Skeletal muscle tissue (tissue), 4 donors: ENCODE data around the gene EPHB1. TPM values are rescaled to one million over a fixed set of nuclear protein-coding genes. Genes with fewer than 3 reads are reported as not detected.
A peak's percentile ranks its signal among the peaks of the same experiment; 100 is the strongest.

Experiments used
- H3K27ac ChIP-seq: one replicate; pipeline ENCODE4 v1.7.0; 2013; ENCODE audit warnings: mild to moderate bottlenecking, low read depth, low read length, inconsistent platforms
- H3K27me3 ChIP-seq, 3 donors: one replicate each; pipeline ENCODE4 v1.7.0; 2013; ENCODE audit warnings: low read length in 3 of 3; ENCODE audit not compliant: control insufficient read depth in 3 of 3, insufficient read depth in 3 of 3
- H3K36me3 ChIP-seq, 3 donors: one replicate each; pipeline ENCODE4 v1.7.0; 2013; ENCODE audit warnings: low read length in 3 of 3; ENCODE audit not compliant: control insufficient read depth in 3 of 3, insufficient read depth in 3 of 3
- H3K4me1 ChIP-seq, 3 donors: one replicate each; pipeline ENCODE4 v1.7.0; 2013; ENCODE audit warnings: low read length in 3 of 3, mild to moderate bottlenecking in 3 of 3; ENCODE audit not compliant: control insufficient read depth in 3 of 3, insufficient read depth in 3 of 3
- H3K4me3 ChIP-seq, 3 donors: one replicate each; pipeline ENCODE4 v1.7.0; 2013; ENCODE audit warnings: low read length in 3 of 3
- H3K9ac ChIP-seq, 3 donors: one replicate each; pipeline ENCODE4 v1.7.0; 2013; ENCODE audit warnings: low read length in 3 of 3, mild to moderate bottlenecking in 3 of 3, moderate library complexity in 2 of 3, low read depth in 1 of 3
- H3K9me3 ChIP-seq, 3 donors: one replicate each; pipeline ENCODE4 v1.7.0; 2013; ENCODE audit warnings: low read length in 3 of 3; ENCODE audit not compliant: control insufficient read depth in 3 of 3
- total RNA-seq: library from RNA; depleted of rRNA; stranded (reverse); fragments of >200 nt; gene quantifications from one replicate; pipeline ENCODE4 v1.2.3, GENCODE V29; 2014
- donor health status: Osteomylitis.

EPHB1 gene
- total RNA-seq, 1 donor from 2014 or later, result 5.7 TPM

DNA sequence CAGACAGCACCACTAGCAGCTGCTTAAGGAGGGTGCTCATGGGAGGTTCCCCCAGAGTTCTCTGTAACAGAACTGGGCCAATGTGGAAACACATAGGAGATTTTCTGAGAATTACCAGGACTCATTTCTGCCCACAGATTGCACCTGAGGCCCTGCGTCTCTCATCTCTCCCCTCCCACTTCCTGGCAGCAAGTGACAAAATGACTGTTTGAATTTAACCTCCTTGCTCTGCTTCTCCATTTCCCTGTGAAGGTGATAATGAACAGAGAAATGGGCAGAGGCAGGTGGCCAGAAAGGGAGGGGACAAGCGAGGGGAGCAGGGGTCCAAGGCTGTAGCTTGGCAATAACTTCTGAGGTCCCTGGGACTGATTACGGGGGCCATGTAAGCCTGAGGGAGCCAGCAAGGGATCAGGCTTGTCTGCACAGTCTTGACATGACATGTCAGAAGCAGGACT, 8.0 kb downstream of the EPHB1 start:
- H3K4me1 ChIP-seq, result peaks cover 20 to 68% (median 28%) of the 10 kb centered on the region in 3 donors
- peaks cover 0 to 3% (median 0%) of the 10 kb centered on the region in 3 donors for H3K27me3 ChIP-seq
- H3K9ac ChIP-seq, result no peak overlapping the region
- no peaks in the 10 kb centered on the region for H3K36me3 ChIP-seq
- no peak overlapping the region for H3K27ac ChIP-seq
- H3K4me3 ChIP-seq, result no peak overlapping the region
- no peaks in the 10 kb centered on the region for H3K9me3 ChIP-seq

GRCh38 chr3:134803652-134804051, 8.6 kb downstream of the EPHB1 start:
- no peak overlapping the region for H3K4me3 ChIP-seq
- no peak overlapping the region for H3K9ac ChIP-seq
- no peaks in the 10 kb centered on the region for H3K36me3 ChIP-seq
- peaks cover 20 to 65% (median 26%) of the 10 kb centered on the region in 3 donors for H3K4me1 ChIP-seq
- H3K9me3 ChIP-seq, result no peaks in the 10 kb centered on the region
- H3K27ac ChIP-seq, result no peak overlapping the region
- H3K27me3 ChIP-seq, result no peaks in the 10 kb centered on the region

DNA sequence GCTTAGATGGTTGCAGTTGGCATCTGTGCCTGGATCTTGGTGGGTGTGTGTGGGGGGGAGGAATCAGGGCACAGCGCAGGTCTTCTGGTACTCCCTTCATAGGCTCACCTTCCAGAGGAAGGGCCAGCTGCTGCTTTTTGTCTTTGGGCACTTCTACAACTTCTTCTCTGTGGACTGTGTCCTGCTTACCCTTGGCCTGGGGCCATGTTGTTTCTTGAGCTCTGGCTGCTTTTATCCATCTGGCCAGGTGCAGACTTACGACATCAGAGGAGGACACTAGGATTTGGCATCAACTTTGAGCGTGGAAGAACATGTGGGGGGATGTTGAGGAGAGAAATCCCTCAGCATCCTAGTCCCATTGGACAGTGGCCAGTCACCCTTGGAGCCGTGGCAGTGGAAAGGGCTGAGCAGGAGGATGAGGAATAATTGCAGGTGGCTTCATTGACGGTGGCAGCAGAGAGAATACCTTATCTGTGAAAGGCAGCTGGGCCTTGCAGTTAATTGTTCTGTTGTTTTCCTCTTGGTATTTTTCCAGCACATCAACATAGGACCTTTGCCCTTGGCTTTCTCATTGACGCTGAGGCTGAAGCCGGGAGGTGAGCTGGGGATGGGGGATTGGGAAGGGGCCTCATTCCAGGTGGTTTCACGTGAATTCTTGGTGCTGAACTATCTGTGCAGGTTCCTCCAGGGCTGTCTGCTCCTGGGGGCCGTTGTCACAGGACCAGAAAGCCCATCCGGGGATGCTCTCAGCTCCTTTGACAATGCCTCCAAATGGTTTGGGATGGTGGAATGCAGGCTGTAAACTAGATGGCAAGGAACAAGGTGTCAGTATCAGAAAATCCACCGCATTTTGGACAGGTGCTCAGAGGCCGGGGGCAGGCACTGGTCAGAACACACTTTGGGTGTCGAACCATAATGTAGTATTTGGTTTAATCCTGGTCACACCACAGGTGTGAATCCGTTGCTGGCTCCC, 9.7 kb downstream of the EPHB1 start:
- Histone ChIP-seq H3K4me1 (peaks cover 12 to 58% (median 15%) of the 10 kb centered on the region in 3 donors), H3K9me3 (no peaks in the 10 kb centered on the region), H3K27me3 (no peaks in the 10 kb centered on the region), H3K36me3 (no peaks in the 10 kb centered on the region), H3K9ac (no peak overlapping the region), H3K4me3 (peak overlapping the region in 1 of 3 donors; percentile 4), H3K27ac (no peak overlapping the region)

DNA sequence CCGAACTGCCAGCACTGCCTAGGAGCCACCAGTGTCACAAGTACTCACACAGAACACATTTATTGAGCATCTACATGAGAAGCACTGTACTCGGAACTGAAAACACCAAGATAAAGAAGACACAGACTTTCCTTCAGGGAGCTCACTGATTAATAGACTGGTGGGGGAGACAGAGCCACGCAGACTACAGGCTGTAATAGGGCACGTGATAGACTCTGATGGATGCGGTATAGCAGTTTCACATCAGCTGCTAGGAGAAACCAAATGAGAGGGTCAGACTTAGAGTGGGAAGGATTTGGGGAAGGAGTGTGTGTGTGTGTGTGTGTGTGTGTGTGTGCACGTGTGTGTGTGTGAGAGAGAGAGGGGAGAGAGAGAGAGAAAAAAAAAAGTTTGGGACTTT, 12.1 kb downstream of the EPHB1 start:
- no peak overlapping the region for H3K4me3 ChIP-seq
- H3K27me3 ChIP-seq, result no peaks in the 10 kb centered on the region

DNA sequence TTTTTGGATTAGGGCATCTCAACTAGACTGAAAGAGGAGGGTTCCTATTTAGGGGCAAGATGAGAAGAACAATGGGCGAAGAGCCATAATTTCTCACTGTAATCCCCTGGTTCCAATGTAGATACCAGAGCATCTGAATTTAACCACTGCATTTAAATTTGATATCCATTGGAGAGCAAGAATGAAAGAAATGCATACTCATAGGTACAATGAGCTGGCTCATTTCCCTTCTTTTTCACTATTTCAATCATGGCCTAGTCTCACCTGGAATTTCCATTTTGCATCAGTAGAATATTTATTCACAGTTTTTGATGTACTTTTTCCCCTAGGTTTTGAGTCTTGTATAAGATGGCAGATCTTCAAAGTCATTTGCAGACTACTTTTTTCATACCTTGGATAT, 13.8 kb downstream of the EPHB1 start:
- no peaks in the 10 kb centered on the region for H3K36me3 ChIP-seq
- H3K9ac ChIP-seq, result no peak overlapping the region
- H3K4me3 ChIP-seq, result no peak overlapping the region
- H3K9me3 ChIP-seq, result no peaks in the 10 kb centered on the region
- H3K4me1 ChIP-seq, result peaks cover 6 to 42% (median 16%) of the 10 kb centered on the region in 3 donors
- H3K27ac ChIP-seq, result no peak overlapping the region
- H3K27me3 ChIP-seq, result no peaks in the 10 kb centered on the region

More for the DNA sequence above, 12.1 kb downstream of the EPHB1 start:
- Histone ChIP-seq H3K36me3 (no peaks in the 10 kb centered on the region), H3K9ac (no peak overlapping the region), H3K9me3 (no peaks in the 10 kb centered on the region), H3K27ac (no peak overlapping the region), H3K4me1 (peaks cover 6 to 55% (median 18%) of the 10 kb centered on the region in 3 donors)

GRCh38 chr3:134809427-134810051, 14.5 kb downstream of the EPHB1 start:
- Histone ChIP-seq H3K4me3 (no peak overlapping the region), H3K4me1 (peaks cover 2 to 37% (median 12%) of the 10 kb centered on the region in 3 donors), H3K9me3 (no peaks in the 10 kb centered on the region)

GRCh38 chr3:134810052-134810435, 15.0 kb downstream of the EPHB1 start:
- no peaks in the 10 kb centered on the region for H3K36me3 ChIP-seq
- no peak overlapping the region for H3K27ac ChIP-seq
- no peaks in the 10 kb centered on the region for H3K9me3 ChIP-seq
- no peak overlapping the region for H3K4me3 ChIP-seq
- H3K4me1 ChIP-seq, result peaks cover 0 to 36% (median 14%) of the 10 kb centered on the region in 3 donors
- H3K27me3 ChIP-seq, result no peaks in the 10 kb centered on the region
- no peak overlapping the region for H3K9ac ChIP-seq

More at GRCh38 chr3:134809427-134810051, 14.5 kb downstream of the EPHB1 start:
- H3K36me3 ChIP-seq, result no peaks in the 10 kb centered on the region
- H3K27me3 ChIP-seq, result no peaks in the 10 kb centered on the region
- no peak overlapping the region for H3K27ac ChIP-seq
- H3K9ac ChIP-seq, result no peak overlapping the region

DNA sequence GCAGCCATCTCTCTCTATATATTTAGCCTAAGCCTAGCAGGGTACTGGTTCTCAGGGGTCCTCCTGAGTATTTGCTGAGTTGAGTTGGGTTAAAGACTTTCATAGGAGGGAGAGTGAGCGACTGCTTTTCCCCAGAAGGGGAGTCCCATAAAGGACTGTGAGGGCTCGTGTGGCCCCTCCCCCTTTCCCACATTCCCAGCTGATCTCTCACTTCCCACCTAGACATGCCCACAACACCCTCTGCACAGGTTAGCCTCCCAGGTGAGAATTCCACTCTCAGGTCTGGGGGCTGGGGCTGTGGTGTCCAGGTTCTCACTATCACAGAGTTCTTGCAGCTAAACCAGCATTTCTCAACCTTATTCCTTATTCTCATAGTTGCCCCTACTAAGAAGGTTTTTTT, 15.8 kb downstream of the EPHB1 start:
- no peak overlapping the region for H3K27ac ChIP-seq
- no peaks in the 10 kb centered on the region for H3K9me3 ChIP-seq
- no peaks in the 10 kb centered on the region for H3K27me3 ChIP-seq
- no peak overlapping the region for H3K9ac ChIP-seq
- H3K4me3 ChIP-seq, result no peak overlapping the region
- peaks cover 0 to 28% (median 15%) of the 10 kb centered on the region in 3 donors for H3K4me1 ChIP-seq
- H3K36me3 ChIP-seq, result no peaks in the 10 kb centered on the region

DNA sequence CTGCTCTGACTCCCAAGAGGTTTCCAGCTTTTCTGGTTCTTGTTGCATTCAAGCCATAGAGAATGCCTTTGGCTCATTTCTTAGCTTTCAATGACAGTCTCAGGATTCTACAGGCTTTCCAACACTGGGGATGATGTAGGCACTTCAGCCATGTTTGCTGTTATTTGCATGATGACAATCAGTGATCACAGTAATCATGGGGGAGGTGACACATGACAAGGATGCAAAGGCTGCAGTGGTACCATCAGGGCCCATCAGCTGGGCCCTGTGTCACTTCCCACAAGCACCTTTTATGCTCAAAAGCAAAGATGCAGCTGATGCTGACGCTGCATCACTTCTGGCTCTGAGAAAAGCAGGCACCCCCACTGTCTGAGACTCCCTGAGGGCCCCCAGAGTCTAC, 18.6 kb downstream of the EPHB1 start:
- H3K9ac ChIP-seq, result no peak overlapping the region
- H3K4me1 ChIP-seq, result peaks cover 15 to 41% (median 36%) of the 10 kb centered on the region in 3 donors
- no peak overlapping the region for H3K27ac ChIP-seq
- no peaks in the 10 kb centered on the region for H3K27me3 ChIP-seq
- H3K9me3 ChIP-seq, result no peaks in the 10 kb centered on the region
- H3K4me3 ChIP-seq, result no peak overlapping the region
- no peaks in the 10 kb centered on the region for H3K36me3 ChIP-seq

DNA sequence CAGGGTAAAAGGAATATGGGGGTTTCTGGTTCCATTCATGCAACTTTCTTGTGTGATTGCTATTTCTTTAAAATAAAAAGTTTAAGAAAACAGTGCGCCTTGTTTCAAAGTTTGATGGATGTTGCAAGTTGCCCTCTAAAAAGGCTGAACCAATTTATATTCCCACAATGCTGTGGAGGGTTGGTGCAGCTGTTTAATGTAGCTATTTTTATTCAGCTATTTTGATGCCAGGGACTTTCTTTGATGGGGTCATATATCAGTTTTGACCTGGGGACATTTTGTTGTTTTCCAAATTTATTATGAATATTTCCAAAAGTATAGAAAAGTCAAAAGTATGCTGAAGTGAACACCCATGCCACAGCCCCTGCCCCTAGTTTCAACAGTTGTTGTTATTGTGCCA, 20.5 kb downstream of the EPHB1 start:
- H3K9ac ChIP-seq, result no peak overlapping the region
- H3K36me3 ChIP-seq, result no peaks in the 10 kb centered on the region
- peaks cover 15 to 33% (median 32%) of the 10 kb centered on the region in 3 donors for H3K4me1 ChIP-seq
- no peaks in the 10 kb centered on the region for H3K9me3 ChIP-seq
- no peaks in the 10 kb centered on the region for H3K27me3 ChIP-seq
- H3K4me3 ChIP-seq, result no peak overlapping the region
- peak overlapping the region; percentile 68 for H3K27ac ChIP-seq
